Left lung (tissue), 10 donors: ENCODE results near the gene OPRM1. TPM values are rescaled to one million over a fixed set of nuclear protein-coding genes. Genes with fewer than 3 reads are reported as not detected.

Experiments
- ATAC-seq: fragments of 200-7000 bp; cut with Tn5 transposase; one replicate; pipeline ENCODE4 v1.9.1; 2020; ENCODE audit warnings: moderate library complexity
- DNase-seq, 4 donors: peaks; one replicate each; pipeline ENCODE4 v3.0.0-alpha.2; 2013 to 2020
- H3K27ac ChIP-seq, 2 donors: fragments of 200-600 bp; sonication (generic) in 1 of 2; one replicate each; pipeline versions ENCODE4 v1.5.0 to v1.8.0; 2020 to 2021
- H3K27me3 ChIP-seq, 2 donors: fragments of 200-600 bp; sonication (generic) in 1 of 2; one replicate each; pipeline versions ENCODE4 v1.5.0 to v1.8.0; 2020 to 2021
- H3K36me3 ChIP-seq, 2 donors: fragments of 200-600 bp; sonication (generic) in 1 of 2; one replicate each; pipeline versions ENCODE4 v1.5.0 to v1.8.0; 2020 to 2021
- H3K4me1 ChIP-seq, 2 donors: fragments of 200-600 bp; one replicate each; pipeline ENCODE4 v1.8.0; 2021
- H3K4me3 ChIP-seq, 2 donors: fragments of 200-600 bp; sonication (generic) in 1 of 2; one replicate each; pipeline versions ENCODE4 v1.5.0 to v1.8.0; 2020 to 2021; ENCODE audit warnings: mild to moderate bottlenecking in 1 of 2
- H3K9me3 ChIP-seq, 2 donors: fragments of 200-600 bp; sonication (generic) in 1 of 2; one replicate each; pipeline versions ENCODE4 v1.5.0 to v1.8.0; 2020 to 2021
- intact Hi-C, 2 donors: fragments of 100-400 bp; cut with DNase I; formaldehyde crosslinking; loops; one replicate each; pipeline versions ENCODE4 v1.11.2 to v1.14.2; 2022
- polyA plus RNA-seq, 6 donors: library from polyadenylated mRNA; unstranded; fragments of 120-200 nt; gene quantifications; one replicate each; pipeline ENCODE4 v1.2.1, GENCODE V29; 2013; ENCODE audit not compliant: insufficient read length in 6 of 6
- total RNA-seq, 2 donors: library from RNA; stranded (reverse); fragmentation: NEBNext Ultra II Directional; extraction: Animal tissue kit (Norgen Biotek cat#: 25700); gene quantifications; one replicate each; pipeline ENCODE4 v1.2.1, GENCODE V29; 2021
- TF ChIP-seq, protein P1 (sequence below), 2 donors: fragments of 200-600 bp; sonication (generic) in 1 of 2; IDR thresholded peaks; one replicate each; pipeline versions ENCODE4 v1.5.0 to v1.8.0; 2021; ENCODE audit warnings: antibody characterized with exemption in 2 of 2
- donor health status: DM: no; HTN: yes; CAD: no.
- donor health status: DM: no; HTN: no; CAD: no.

Gene OPRM1
- total and polyA plus RNA-seq, 8 donors: not detected

DNA sequence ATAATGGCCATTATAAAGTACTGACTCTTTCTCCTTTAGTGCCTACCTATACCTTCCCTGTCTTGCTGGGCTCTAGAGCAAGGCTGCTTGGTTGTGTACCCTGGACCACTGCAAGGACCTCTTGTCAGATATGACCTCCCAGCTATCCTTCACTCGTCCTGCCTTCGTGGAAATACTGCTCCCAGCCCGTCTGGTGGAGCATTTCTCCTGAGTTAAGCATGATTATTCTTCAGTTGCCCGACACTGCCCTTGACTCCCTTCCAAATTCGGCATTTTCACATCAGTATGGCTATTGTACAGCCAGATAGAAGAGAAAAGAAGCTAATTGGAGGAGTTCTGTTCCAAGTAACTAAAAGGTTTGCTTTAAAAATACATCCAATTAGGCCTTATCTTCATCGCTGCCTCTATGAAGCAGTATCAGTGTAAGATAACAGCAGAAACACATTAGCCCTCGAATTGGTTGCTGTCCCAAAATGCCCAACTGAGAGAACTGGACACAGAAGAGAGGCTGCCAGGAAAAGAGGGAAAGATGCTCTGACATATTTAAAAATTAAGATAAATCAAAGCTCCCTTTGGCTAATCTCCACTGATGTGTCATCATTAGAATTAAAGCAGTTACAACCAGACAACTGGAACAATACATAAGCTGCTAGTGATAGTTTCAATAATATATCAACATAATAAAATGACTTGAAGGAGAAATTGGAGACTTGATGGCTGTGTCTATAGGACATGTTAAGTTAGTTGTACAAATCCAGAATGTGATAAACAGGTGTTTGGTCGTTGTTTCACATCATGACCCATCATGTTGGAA lies 54.4 kb downstream of the OPRM1 start:
- Histone ChIP-seq H3K4me3 (no peak overlapping the region), H3K27ac (no peak overlapping the region), H3K9me3 (no peaks in the 10 kb centered on the region), H3K27me3 (no peaks in the 10 kb centered on the region), H3K36me3 (no peaks in the 10 kb centered on the region), H3K4me1 (no peaks in the 10 kb centered on the region)
- intact Hi-C loops: no loop called here
- TF ChIP-seq, protein P1, sequence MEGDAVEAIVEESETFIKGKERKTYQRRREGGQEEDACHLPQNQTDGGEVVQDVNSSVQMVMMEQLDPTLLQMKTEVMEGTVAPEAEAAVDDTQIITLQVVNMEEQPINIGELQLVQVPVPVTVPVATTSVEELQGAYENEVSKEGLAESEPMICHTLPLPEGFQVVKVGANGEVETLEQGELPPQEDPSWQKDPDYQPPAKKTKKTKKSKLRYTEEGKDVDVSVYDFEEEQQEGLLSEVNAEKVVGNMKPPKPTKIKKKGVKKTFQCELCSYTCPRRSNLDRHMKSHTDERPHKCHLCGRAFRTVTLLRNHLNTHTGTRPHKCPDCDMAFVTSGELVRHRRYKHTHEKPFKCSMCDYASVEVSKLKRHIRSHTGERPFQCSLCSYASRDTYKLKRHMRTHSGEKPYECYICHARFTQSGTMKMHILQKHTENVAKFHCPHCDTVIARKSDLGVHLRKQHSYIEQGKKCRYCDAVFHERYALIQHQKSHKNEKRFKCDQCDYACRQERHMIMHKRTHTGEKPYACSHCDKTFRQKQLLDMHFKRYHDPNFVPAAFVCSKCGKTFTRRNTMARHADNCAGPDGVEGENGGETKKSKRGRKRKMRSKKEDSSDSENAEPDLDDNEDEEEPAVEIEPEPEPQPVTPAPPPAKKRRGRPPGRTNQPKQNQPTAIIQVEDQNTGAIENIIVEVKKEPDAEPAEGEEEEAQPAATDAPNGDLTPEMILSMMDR (IDR thresholded peaks at IDR 0.05): no peak
- ATAC-seq (no peak), DNase-seq (no peak)

DNA sequence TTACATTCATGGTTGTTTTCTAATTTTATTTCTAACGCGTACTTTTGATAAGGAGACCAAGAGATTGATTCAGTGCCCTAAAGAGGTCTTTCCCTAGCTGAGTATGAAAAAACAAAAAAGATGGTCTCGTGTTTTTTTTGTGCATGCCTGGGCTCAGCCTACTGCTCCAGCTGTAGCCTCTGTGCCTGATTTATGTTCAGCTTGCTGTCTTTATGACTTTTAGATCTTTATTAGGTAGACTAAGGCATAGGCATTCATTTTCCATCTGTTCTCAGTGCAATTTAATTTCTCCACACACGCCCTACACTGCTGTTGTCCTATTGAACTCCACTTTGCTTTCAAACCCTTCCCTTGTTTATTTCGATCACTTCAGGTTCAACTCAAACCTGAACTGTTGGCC lies 56.5 kb downstream of the OPRM1 start:
- TF ChIP-seq, protein P1 (IDR thresholded peaks at IDR 0.05): no peak
- Histone ChIP-seq H3K4me3 (no peak overlapping the region), H3K27ac (no peak overlapping the region), H3K4me1 (no peaks in the 10 kb centered on the region), H3K27me3 (no peaks in the 10 kb centered on the region), H3K36me3 (no peaks in the 10 kb centered on the region), H3K9me3 (no peaks in the 10 kb centered on the region)
- ATAC-seq (no peak), DNase-seq (no peak)
- intact Hi-C loops: no loop called here

DNA sequence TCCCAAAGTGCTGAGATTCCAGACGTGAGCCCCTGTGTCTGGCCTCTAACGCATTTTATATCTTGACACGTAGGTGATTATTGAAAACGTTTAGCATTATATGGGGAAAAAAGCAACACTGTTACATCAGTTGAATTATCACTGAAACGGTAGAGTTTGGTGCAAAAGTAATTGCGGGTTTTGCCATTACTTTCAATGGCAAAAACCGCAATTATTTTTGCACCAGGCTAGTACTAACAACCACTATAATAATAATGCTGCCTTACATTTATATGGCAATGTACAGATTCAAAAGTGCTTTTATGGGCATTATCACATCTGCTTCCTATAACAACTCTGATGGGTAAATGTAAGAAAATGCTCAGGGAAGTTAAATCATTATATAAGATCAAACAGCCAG lies 57.3 kb downstream of the OPRM1 start:
- H3K9me3 ChIP-seq: no peaks in the 10 kb centered on the region
- H3K27me3 ChIP-seq: no peaks in the 10 kb centered on the region
- H3K36me3 ChIP-seq: no peaks in the 10 kb centered on the region
- ATAC-seq (no peak), DNase-seq (no peak)
- H3K4me3 ChIP-seq: no peak overlapping the region
- TF ChIP-seq, protein P1 (IDR thresholded peaks at IDR 0.05): no peak
- intact Hi-C loops: no loop called here
- H3K4me1 ChIP-seq: no peaks in the 10 kb centered on the region
- no peak overlapping the region for H3K27ac ChIP-seq

DNA sequence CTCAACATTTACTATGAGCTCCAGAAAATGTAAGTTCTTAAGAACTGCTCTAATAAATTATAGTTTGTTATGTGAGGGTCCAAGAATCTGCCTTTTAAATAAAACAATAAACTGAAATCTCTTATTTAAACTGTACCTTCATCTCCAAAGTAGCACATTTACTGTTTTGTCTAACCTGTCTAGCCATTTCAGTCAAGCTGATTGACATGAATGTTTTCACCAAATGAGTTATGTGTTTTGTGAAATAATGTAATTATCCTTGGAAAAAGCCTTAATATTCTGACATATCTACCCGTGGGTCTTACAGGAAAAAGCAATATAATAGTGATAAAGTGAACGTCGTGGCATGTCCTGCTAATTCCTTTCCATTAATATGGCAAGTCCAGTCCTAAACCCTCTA lies 57.8 kb downstream of the OPRM1 start:
- DNase-seq: no peak
- no peaks in the 10 kb centered on the region for H3K36me3 ChIP-seq
- no peaks in the 10 kb centered on the region for H3K4me1 ChIP-seq
- intact Hi-C loops: no loop called here
- H3K27ac ChIP-seq: no peak overlapping the region
- no peaks in the 10 kb centered on the region for H3K9me3 ChIP-seq
- no peak overlapping the region for H3K4me3 ChIP-seq
- no peaks in the 10 kb centered on the region for H3K27me3 ChIP-seq
- no peak for ATAC-seq
- TF ChIP-seq, protein P1 (IDR thresholded peaks at IDR 0.05): no peak

DNA sequence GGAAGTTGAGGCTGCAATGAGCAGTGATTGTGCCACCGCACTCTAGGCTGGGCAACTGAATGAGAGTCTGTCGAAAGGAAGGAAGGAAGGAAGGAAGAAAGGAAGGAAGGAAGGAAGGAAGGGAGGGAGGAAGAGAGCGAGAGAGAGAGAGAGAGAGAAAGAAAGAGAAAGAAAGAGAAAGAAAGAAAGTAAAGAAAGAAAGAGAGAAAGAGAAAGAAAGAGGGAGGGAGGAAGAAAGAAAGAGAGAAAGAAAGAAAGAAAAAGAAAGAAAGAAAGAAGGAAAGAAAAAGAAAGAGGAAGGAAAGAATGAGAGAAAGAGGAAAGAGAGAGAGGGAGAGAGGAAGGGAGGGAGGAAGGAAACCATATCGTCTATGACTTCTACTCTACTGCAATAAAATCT lies 60.2 kb downstream of the OPRM1 start:
- ATAC-seq (no peak), DNase-seq (no peak)
- intact Hi-C loops: no loop called here
- no peak overlapping the region for H3K27ac ChIP-seq
- TF ChIP-seq, protein P1 (IDR thresholded peaks at IDR 0.05): no peak
- H3K9me3 ChIP-seq: no peaks in the 10 kb centered on the region
- H3K4me1 ChIP-seq: no peaks in the 10 kb centered on the region
- H3K36me3 ChIP-seq: no peaks in the 10 kb centered on the region
- H3K4me3 ChIP-seq: no peak overlapping the region
- H3K27me3 ChIP-seq: no peaks in the 10 kb centered on the region
